SIG-M5 treated with dmso at 0.1 percent for 504 hours (cell line): ENCODE data around the gene TMCO6.
A peak's percentile ranks its signal among the peaks of the same experiment; 100 is the strongest.
"Not testable (repeated sequence)": the region's sequence is repeated elsewhere in the genome, so short reads cannot be mapped to it uniquely, and the experiment has no call there.

Experiments used
- DNase-seq: peaks from one replicate; lab custom pipeline; 2025; ENCODE audit not compliant: unreplicated experiment; lab: John Stamatoyannopoulos, UW

Gene TMCO6

GRCh38 chr5:140630292-140631035 is 8.8 kb upstream of the TMCO6 start:
- DNase-seq, result no peak

- peak; percentile 94 for DNase-seq
These were observed 8.2 kb upstream of the TMCO6 start for GRCh38 chr5:140631036-140631417.

GRCh38 chr5:140631831-140632365 is 7.4 kb upstream of the TMCO6 start:
- no peak for DNase-seq

- no peak for DNase-seq
These were observed 6.8 kb upstream of the TMCO6 start for GRCh38 chr5:140632366-140633020.

- DNase-seq, result peak; percentile 64
These were observed 6.2 kb upstream of the TMCO6 start, which contains the start of gene CD14 for GRCh38 chr5:140633021-140633471. Gene CD14, minus strand, starts transcription at chr5:140633175. Its CDS starts 104 bp downstream, at chr5:140633071.

- peak; percentile 64 for DNase-seq
These were observed 5.8 kb upstream of the TMCO6 start for GRCh38 chr5:140633501-140633900.

- no peak for DNase-seq
These were observed 5.1 kb upstream of the TMCO6 start for GRCh38 chr5:140634103-140634502.

- DNase-seq, result no peak
These were observed 3.7 kb upstream of the TMCO6 start for GRCh38 chr5:140635291-140636257.

GRCh38 chr5:140637371-140638100 is 1.7 kb upstream of the TMCO6 start:
- DNase-seq, result no peak

GRCh38 chr5:140638898-140639147 is 428 bp upstream of the TMCO6 start:
- DNase-seq, result not testable (repeated sequence)

- no peak for DNase-seq
These were observed 2.5 kb downstream of the TMCO6 start for GRCh38 chr5:140641716-140642115.

- DNase-seq, result no peak
These were observed 3.5 kb downstream of the TMCO6 start for GRCh38 chr5:140642718-140643117.

GRCh38 chr5:140647042-140647419 is 7.8 kb downstream of the TMCO6 start:
- DNase-seq, result no peak

GRCh38 chr5:140658870-140659269 is 19.6 kb downstream of the TMCO6 start:
- DNase-seq, result no peak

- not testable (repeated sequence) for DNase-seq
These were observed 21.1 kb downstream of the TMCO6 start for GRCh38 chr5:140660371-140660770.

- no peak for DNase-seq
These were observed 24.7 kb downstream of the TMCO6 start for GRCh38 chr5:140664030-140664358.

GRCh38 chr5:140664359-140665119 is 25.3 kb downstream of the TMCO6 start, which contains the start of gene WDR55:
Gene WDR55, plus strand, starts transcription at chr5:140664904. Its CDS starts 9 bp downstream, at chr5:140664913.
- DNase-seq, result peak; percentile 97

GRCh38 chr5:140671035-140671434 is 31.8 kb downstream of the TMCO6 start:
- DNase-seq, result not testable (repeated sequence)

GRCh38 chr5:140671472-140672125 is 32.3 kb downstream of the TMCO6 start:
- no peak for DNase-seq
